GM18858 (cell line): ENCODE measurements around the gene ADAT2.

Experiments
- ATAC-seq: cut with Tn5 transposase; IDR thresholded peaks from one replicate; pipeline ENCODE4 v1.9.1; 2021; ENCODE audit not compliant: unreplicated experiment

The ADAT2 gene

DNA sequence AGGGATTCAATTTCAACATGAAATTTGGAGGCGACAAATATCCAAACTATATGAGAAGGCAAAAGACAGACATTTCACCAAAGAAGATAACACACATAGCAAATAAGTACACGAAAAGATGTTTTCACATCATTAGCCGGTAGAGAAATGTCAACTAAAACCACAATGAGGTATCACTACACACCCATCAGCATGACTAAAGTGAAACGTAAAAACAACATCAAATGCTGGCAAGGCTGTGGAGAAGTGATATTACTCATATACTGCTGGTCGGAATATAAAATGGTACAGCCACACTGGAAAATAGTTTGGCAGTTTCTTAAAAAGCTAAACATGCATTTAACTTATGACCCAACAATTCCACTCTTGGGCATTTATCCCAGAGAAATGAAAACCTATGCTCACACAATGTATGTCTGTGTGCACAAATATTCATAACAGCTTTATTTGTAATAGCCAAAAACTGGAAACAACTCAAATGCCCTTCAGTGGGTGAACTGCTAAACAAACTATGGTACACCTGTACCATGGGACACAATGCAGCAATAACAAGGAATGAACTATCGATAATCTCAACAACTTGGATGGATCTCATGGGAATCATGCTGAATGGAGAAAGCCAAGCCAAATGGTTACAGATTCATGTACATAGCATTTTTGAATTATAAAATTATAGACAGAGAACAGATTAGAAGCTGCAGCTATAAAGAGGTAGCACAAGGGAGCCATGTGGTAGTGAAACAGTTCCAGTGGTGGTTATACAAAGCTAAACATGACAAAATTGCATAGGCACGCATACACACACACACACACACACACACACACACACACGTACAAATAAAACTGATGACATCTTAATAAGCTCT is 8.6 kb downstream of the ADAT2 start:
- ATAC-seq = no peak

DNA sequence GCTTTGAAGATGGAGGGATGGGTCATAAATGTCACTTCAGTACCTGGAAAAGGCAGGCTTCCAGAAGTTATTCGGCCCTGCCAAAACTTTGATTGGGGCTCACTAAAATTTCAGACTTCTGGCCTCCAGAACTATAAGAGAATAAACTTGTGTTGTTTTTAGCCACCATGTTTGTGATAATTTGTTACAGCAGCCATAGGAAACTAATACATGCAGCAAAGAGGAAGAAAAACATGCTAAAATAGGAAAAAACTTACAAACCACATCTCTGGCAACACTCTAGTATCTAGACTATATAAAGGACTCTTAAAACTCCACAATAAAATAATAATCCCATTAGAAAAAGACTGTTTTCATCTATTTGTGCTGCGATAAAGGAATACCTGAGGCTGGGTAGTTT is 9.5 kb downstream of the ADAT2 start:
- ATAC-seq = no peak

DNA sequence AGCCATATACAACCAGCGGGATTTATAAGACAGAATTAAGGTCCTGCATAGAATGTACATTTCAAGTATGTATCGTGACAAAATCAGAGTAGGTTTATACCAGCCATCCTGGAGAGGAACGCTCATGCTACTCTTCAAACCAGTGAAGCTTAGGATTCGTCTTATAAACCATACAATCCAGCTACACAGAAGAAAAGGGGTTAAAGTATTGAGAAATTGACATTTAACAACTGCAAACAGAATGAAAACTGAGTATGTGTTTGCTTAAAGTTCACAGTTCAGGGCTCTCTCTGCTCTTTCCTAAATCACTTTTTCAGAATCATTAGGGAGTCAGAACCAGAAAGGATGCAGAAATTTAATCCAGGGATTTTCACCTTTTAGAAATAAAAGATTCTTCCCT is 17.9 kb downstream of the ADAT2 start:
- no peak for ATAC-seq

DNA sequence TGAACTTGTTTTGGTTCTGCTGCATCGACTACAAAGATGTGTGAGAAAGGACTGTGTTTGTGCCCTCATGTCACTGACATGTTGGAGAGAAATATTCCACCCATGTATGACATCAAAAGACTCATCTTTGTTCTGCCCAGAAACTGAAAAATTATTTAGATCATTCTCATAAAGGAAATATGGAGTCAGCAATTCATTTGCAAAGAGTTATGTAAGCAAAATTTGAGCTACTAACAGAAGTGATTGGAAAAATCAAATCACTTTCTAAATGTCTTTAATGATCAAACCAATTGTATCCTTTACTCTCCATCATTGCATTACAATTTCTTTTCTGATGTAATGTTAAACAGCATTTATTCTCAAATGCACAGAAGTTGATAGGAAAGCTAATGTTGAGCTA is 19.3 kb downstream of the ADAT2 start:
- ATAC-seq = no peak

DNA sequence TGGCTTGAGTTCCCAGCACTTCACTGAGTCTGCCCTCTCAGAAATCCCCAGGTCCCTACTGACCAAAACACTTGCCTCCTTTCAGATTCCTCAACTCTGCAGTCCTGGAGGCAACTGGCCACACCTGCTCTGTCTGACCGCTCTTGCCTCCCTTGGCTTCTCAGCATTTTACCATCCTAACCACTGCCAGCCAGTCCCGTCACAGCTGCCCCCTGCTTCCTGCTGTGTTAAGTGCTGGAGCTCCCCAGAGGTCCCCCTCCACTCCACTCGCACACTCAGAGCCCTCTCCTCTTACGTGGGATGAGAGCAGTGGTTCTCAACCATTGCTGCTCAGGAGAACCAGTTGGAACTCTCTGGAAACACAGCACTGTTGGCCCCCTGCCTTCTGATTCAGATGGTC is 20.5 kb downstream of the ADAT2 start:
- ATAC-seq = no peak

DNA sequence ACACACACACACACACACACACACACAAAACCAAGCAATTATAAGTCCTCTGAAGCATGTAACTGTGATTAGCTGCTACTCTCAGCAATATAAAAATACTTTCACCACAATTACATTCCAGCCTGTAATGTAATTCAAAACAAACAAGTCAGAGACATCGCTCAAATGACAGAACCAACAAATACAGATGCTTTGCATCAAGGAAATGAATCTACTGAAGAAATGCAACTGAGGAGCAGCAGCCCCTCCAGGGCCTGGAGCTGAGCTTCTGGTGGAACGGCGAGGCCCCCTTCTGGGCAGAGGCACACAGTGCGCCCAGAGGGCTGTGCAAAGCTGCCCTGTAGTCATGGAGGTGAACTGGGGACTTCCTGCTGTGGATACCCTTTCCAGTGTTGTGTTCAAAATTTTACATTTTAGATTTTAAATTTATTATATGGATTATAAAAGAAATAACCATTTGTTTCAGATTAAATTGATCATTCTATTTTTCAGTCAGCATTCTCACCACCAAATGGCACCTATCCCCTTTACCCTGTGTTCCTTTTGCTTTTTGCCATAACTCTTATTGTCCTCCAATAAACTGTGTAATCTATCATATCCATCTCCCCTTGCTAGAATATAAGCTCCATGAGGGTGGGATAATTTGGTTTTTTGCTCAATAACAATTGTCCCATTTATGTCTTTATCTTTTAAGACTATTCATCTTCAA is 23.2 kb downstream of the ADAT2 start:
- peak; percentile 99 for ATAC-seq

DNA sequence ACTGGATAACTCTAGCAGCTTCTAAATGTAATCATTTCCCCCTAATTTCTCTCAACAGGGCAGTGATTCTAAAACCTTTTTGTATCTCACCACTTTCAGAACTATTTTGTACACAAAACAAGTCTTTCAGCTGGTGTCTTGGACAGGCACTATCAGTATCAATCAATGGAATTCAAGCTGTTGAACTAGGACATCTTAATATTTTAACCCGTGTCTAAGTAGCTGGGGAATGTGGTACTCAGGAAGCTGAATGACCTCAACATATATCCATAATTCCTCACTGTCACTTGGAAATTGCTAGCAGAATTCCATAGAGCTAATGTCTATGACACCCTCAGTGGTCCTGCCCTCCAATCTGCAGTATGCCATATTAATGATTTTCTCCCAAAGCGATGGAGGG is 24.5 kb downstream of the ADAT2 start:
- ATAC-seq = no peak

DNA sequence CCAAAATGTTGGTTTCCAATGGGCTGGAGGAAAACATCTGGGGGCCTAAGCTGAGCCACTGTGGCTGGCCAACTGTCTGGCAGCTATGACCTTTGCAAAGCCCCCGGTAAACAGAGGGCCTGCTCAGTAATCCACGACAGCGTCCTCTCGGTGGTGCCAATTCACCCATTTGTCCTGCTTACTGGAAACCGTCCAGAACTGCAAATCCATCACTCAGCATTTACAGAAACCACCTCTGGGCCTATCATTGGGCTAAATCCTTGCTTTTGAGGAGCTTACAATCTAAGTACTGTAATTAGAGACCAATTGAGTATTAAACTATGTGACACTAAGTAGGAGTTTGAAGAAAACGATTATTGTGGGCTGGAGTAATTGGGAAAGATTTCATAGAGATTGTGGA is 31.0 kb downstream of the ADAT2 start:
- no peak for ATAC-seq

DNA sequence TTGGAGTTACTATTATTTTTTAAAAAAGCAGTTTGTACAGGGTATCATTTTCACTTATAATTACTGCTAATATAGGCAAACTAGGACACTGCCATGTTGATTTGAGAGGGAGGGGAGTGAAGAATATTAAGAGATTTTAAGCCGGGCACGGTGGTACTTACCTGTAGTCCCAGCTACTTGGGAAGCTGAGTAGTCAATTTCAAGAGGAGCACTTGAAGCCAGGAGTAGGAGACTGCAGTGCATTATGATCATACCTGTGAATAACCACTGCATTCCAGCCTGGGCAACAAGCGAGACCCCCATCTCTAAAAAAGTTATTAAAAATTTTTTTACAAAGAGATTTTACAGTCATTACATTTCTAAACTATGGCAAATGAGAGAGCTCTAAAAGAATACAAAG is 35.7 kb downstream of the ADAT2 start:
- no peak for ATAC-seq

DNA sequence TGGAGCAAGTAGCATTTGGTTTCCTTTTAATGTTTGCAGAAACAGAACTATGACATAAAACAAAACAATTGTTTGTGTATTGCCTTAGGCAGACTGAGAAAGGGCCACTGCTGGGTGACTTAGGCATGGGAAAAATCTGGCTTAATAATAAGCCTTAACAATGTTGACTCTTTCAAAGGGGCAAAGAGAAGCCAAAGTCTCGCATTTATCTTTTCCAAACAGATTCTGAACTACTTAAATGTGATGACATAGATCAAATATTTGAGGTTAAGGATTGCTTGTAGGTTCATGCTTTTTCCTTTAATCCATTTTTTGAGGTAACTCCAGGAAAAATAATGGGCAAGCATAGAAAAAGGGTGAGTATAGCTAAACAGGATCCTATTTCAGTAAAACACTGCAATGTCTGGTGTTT is 39.6 kb downstream of the ADAT2 start:
- no peak for ATAC-seq

DNA sequence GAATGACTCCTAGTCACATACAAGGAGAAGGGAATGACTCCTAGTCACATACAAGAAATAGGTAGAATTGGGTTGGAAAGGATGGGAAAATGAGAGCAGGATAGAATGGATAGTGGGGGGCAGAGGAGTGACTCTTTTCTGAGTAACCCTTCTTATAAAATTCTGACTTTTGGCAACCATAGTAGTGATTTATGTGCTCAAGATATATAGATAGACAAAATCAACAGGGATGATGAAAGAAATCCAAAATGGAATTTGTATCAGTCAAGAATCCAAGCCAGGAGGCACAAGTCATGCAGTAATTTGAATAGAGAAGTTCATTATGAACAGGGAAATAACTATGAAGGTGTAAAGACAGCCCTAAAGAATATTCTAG is 41.7 kb downstream of the ADAT2 start:
- ATAC-seq = no peak

DNA sequence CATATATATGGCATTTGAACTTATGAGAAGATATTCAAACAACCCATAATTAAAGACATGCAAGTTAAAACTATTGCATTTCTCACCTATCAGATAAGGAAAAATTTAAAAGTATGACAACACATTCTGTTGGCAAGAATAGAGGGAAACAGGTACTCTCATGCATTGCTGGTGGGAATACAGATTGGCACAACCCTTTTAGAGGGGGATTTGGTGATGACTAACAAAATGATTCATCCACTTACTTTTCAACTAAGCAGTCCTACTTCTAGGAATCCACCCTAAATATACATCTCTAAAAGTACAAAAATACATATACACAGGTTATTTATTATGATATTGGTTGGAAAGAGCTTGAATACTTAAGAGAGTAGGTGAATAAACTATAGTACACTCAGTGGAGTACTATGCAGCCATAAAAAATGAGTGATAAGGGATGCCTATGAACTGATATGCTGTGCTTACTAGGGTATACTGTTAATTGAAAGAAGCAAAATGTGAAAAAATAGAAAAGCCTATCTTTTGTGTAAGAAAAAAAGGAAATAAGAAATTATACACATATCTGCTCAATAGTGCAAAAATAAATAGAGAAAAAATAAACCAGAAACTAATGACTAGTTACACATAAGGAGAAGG is 42.2 kb downstream of the ADAT2 start:
- no peak for ATAC-seq

DNA sequence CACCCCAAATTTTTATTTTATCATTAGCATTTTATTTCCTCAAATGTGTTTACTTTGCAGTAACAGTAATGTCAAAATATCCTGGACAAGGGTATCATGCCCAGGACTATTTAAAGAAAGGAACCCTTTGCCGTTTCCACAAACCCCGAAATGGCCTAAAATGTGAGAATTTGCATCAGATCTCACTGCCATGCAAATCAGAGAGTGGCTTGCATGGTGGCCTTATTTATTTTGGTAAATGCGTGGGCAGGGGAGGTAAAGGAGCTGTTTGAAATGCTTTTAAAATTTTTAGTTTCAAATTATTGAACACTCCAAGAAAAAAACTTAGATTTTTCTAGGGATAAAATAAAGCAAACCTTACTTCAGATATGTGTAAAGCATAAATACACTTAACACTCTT is 43.8 kb downstream of the ADAT2 start:
- ATAC-seq = peak; percentile 44

DNA sequence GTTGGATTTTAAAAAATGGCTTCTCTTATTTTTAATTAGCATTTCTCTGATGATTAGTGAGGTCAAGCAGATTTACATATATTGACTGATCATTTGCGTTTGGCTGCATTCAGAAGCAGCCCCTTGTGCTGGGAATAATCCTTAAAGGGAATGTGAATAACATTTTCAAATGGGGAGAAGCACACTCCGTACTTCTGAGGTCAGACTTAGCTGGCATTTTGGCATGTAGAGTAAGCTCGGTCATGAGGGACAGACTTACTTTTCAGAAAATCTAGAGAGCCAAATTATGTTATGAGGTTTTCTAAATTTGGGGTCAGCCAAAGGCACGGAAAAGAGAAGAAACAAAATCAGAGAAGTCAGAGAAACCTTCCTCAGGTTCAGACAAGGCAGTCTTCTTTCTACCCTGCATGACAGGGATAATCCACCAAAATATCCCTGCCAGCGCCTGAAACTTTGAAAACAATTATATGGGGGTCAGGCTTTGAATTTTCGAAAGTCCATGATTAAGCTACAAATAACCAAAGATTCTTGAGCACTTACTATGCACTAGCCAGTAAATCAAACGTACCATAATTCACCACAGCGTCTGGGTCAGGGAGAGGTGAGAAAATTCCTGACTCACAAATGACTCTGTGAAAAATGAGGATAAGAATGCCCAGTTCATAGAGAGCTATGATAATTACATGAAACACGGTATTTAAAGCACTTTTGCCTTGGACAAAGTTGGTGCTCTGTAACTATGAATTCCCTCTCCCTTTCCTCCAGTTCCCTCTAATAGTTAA is 44.9 kb downstream of the ADAT2 start:
- no peak for ATAC-seq

DNA sequence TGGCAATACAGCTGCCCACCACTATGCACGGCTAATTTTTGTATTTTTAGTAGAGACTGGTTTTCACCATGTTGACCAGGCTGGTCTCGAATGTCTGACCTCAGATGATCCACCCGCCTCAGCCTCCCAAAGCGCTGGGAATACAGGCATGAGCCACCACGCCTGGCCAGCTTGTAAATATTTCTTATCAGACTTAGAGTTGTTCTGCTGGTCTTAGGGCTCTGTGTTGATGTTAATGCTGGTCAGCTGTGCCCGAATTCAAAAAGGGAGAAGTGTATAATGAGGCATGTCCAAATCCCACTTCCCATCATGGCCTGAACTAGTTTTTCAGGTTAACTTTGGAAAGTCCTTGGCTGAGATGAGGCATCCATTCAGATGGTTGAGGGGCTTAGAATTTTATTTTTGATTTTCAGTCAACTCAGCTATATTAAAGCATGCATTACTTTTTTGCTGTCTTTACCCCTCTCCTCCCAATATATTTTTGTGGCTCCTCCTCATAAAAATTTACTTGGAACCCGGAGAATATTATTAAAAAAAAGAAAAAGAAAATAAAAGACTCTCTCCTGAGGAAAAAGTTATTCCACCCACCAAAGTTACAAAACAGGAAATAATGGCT is 47.7 kb downstream of the ADAT2 start:
- ATAC-seq = no peak

DNA sequence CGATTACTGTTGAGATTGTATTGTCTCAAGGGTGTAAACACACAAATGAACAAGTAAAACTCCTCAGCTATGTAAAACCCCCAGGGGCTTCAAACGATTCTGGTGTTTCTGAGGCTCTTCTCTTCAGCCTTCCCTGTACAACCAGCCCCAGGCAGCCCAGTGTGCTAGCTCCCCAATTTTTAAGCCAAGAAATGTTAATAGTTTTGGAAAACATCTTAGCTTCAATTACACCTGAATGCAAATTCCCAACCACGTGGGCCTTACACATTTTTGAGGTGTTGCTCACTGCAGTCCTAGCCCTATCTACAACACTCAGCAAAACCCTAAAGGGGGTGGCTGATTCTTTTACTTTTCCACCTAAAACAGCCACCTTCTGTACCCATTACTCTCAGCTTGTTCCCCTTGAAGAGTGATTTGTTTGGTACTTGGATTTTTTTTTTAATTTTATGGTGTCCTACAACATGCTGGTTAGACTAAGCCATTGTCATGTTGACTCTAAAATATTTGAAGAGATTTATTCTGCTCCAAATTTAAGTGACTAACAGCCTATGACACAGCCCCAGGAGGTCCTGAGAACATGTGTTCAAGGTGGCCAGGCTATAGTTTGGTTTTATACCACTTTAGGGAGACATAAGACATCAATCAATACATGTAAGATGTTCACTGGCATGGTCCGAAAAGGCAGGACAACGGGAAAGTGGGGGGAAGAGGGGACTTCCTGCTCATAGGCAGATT is 48.7 kb downstream of the ADAT2 start:
- no peak for ATAC-seq

DNA sequence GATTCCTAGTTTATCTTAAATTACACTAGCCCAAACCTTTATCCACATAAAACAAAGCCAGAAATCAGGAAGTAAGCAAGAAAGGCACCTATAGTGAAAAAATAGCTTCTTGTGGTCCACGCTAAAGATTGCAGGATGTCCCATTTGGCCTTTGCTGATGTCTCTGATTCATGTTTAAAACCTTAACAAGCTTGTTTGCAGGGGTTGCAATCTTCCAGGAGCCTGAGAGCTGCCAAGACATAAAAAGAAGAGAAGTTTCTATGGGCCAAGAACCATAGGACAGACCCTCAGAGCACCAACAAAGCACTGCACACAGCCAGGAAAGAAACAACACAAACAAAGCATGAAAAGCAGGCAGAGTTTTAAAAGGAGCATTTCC is 49.4 kb downstream of the ADAT2 start:
- no peak for ATAC-seq

DNA sequence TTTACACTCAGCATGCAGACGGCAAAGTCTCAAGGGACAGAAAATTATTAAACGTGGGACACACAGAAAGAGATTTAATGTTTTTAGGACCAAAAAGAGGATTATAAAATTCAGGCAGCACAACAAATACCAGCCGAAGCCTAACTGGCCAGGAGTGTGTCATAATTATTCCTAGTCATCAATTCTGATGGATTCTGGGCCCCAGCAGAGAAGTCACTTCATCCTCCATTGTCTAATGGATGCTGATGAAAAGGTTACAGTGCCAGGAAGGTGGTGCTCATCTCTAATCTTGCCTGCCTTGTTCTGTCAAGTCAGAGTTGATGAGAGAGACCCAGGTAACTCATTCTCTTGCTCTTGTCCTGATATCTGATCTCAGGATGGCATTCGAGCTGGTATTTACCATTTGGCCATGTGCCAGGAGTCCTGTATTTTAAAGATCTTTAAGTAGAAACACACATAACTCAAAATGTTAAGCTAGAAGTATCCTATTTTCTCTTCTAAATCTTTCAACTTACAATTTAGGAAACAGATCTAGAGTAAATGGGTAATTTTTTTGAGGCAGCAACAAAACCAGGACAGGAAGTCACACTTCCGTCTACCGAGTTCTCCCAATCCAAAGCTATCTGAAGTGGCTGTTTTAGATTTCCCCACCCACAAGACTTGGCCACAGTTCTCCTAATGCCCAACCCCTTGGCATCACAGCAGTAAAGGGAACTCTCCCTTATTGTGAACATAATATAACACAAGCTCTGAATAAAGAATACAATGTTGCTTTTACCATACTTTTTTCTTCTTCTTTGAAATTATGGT is 50.0 kb downstream of the ADAT2 start:
- ATAC-seq = no peak

DNA sequence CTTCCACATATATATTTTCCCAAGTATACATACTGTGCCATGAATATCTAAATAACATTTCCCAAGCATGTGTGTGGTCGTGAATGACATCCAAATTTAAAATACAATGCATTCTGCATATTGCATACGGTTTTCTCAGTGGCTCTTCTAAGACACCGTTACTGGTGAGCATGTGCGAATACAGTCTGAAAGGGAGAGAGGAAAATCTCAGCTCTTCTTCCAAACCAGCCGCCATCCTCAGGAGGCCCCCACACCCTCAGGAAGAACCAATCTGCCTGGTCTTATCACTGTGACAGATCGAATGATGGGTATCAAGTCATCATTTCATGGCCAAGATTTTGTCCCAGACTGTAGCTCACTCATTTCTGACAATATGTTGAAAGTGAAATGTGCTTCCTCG is 50.7 kb downstream of the ADAT2 start:
- ATAC-seq = no peak
